IPS-NIHi7 (cell line): Measurements from ENCODE around the gene IFIH1.

Experiments used
- DNase-seq: peaks from one replicate; pipeline ENCODE4 v3.0.0; 2012; ENCODE audit warnings: mixed read lengths; ENCODE audit errors: extremely low spot score

The IFIH1 gene

DNA sequence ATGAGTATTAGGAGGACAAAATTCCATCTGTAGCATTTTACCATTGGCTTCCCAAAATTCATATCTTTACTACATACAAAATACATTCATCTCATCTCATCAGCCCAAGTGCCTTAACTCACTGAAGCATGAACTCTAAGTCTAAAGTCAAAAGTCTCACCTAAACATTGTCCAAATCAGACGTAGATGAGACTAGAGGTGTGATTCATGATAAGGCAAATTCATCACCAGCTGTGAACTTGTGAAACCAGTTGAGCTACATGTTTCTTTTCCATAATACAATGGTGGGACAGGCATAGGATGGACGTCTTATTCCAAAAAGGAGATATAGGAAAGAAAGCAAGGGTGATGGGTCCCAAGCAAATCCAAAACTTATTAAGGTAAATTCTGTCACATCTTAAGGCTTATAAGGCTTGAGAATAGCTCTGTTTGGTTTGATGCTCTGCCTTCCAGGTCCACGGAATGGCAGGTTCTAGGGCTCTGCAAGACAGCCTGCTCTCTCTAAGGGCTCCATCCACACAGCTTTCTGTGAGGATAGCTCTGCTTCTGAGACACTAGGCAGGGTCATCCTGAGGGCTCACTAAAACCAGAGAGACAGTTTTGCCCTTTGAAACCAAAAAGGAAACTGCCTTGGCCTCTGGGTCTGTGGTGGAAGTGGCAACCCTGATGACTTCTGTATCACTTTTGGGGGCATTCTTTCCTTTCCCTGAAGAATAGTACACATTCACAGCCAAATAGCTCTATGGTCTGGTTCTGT lies 9.6 kb downstream of the IFIH1 start:
- DNase-seq, result no peak

DNA sequence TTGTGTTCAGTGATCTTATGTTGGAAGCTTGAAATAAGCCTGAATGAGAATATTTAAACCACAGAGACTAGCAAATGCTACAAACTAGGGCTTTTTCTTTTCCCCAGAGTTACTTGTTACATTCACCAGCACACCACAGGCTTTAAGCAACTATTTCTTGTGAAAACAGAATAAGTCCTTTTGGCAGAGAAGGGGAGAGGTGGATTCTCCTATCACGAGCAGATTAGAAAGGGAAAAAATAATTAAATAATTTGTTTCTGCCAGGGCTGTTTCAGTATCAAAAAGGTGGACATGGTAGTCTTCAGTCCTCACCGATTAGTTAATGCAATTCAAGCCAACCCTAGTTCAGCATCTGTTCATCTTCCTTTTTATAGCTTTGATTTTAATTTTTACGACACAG lies 12.6 kb downstream of the IFIH1 start:
- DNase-seq, result no peak

DNA sequence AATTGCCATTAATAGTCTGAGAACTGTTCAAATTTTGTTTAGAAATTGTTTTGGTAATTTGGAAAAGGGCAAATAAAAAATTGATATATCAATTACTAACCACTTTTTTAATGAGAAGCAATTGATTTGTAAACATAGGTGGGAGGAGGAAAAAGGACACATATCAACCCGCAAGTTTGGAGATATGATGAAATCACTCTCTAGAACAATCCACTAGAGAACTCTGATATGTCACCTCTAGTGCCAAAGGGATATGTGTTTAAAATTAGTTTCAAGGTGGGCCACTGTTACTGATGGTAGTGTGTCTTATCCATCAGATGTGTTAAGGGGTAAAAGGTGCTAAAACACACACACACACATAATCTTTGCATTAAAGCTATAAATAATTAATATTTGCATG lies 16.6 kb downstream of the IFIH1 start:
- DNase-seq, result no peak

DNA sequence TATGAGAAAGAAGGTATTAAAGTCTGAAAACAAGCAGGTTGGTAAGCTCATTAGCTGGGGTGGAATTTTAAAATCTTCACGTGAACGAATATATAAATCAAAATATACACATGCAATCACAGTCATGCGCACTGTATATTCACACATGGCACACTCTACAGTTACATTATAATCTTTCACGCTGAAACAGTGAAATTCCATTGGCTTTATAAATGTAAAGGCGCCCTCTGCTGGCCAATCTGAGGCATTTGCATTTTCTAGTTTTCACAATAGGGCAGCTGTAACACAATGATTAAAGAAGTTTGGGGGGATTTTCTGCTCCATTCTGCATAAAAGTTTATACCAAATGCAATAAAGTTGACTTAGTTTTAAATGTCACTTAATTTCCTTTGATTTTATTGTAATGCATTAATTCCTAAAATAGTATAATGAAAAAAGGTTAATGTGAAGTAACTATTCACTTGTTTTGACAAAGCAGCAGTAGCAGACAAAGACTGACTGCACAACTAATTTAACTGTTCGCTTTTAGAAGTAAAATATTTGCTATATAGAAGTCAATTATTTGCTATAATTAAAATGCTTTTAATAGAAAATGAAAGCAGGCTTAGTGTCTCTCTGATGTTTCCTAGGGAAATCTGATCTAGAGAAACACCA lies 17.2 kb downstream of the IFIH1 start:
- peak; percentile 11 for DNase-seq

DNA sequence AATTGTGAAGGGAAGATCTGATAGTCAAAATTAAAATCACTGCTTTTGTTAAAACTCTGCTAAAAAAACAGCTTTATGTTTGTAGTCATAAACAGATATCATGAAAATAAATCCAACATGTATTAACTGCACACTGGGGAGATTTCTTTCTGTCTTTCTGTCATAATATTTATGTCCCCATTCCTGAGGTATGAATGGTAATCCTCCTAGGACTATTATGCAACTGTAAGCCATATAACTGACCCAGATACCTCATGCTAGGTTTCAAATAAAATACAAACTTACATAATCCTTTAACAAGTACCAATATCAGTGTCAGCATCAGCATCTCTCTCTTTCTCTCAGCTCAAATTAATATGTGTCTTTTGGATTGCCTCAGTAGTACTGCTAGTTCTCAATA lies 18.2 kb downstream of the IFIH1 start:
- DNase-seq, result no peak

DNA sequence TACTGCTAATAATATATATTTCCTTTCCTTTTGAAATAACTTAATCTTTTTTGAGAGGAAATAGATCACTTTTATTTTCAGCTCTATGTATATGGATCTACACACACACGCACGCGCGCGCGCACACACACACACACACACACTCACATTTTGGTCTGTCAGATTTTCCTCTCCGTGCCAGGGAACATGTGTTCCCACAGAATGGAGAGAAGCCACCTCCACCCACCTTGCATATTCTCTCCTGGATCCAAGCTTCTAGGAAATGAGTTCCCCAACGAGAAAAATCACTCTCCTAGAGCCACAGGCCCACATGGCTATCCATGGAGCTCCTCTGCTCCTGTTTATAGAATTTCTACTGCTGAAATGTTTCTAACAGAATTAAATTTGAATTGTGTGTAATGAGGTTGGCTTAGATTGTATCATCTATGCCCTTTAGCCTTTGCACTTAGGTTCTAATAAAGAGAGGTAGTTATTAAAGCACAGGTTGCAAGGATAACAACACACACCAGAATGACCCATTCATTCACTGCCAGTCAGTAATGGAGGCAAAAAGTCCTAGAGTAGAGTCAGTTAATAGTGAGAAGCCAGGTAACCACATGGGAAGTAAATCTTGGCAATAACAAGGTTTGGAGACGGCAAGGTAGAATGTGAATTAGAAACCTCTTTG lies 19.7 kb downstream of the IFIH1 start:
- no peak for DNase-seq

DNA sequence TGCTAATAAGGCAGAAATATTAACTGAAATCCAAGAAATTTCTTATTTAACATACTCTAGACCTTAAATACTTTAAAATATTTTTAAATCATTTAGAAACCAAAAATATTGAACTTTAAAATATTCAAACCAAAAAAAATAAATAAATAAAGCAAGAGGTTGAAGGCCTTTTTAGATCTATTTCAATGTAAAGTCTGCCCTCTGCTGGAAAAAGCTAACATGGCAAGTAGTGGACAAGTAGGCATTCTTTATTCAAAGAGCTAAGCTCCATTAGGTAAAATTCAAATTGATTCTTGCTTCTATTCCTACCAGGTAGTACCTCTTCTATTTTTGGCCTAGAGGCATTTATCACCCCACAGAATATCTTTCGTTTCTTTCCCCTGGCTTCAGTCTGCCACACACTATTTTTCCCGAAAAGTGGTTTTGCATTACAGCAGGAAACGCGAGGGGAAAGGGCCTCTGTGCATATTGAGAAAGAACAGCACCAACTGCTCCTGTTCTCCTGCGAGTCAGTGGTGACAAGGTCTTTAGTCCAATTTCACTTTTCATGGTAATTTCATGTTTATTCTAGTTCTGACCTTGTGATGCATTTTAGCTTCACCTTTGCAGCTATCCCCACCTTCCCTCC lies 20.4 kb downstream of the IFIH1 start:
- peak; percentile 32 for DNase-seq

DNA sequence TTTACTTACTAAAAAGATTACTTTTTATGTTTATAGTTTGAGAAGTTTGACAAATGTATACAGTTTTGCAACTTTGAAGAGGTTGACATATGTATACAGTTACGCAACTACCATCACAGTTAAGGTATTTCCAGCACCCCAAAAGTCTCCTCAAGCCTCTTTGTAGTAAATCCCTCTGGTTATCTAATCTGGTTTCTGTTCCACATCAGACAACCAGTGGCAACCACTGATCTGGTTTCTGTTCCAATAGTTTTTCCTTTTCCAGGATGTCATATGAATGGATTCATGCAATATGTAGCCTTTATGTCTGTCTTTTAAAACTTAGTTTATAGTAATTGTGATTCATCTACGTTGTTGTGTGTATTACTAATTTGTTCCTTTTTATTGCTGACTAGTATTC lies 23.5 kb downstream of the IFIH1 start:
- DNase-seq, result no peak

DNA sequence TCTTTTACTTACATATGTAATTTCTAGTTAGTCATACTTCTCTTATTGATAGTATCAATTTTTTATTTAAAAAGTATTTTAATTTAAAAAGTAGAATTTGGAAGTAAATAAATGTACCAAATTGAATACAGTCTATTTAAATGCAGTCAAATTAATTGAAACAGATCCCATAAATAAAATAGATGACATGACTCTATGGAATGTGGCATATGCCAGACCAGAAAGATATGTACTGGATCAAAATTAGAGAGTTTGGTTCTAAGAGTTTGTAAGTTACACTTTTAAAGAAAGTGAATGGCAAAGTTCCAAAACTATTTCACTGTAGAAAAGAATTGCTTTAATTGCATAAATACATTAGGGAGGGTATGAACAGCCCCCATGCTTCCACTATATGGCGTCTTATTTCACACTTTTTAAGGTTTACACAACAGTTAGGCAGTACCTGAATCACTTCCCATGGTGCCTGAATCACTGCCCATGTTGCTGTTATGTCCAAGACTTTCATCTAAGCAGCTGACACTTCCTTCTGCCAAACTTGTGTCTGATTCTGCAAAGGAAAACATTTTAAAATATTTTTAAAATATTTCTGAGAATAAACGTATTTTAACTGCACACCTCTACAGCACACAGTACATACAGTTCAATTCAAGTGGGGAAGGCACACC lies 25.2 kb downstream of the IFIH1 start:
- no peak for DNase-seq

DNA sequence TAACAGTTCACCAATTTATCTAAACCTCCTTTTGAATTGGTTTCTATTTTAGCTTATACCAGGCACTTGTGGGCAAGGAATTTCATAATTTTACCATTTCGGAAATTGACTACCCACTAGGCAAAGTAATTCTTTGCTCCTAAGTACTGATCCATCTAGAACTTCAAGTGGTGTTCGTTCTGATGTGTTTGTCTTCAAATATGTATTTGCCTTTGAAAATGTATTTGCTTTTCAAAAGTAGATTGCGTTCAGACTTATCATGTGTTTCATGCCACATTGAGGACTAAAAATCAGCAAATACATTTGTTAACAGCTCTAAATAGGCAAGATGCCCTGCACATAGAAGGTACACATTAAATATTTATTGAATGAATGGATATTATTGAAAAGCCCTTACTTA lies 26.7 kb downstream of the IFIH1 start:
- no peak for DNase-seq

DNA sequence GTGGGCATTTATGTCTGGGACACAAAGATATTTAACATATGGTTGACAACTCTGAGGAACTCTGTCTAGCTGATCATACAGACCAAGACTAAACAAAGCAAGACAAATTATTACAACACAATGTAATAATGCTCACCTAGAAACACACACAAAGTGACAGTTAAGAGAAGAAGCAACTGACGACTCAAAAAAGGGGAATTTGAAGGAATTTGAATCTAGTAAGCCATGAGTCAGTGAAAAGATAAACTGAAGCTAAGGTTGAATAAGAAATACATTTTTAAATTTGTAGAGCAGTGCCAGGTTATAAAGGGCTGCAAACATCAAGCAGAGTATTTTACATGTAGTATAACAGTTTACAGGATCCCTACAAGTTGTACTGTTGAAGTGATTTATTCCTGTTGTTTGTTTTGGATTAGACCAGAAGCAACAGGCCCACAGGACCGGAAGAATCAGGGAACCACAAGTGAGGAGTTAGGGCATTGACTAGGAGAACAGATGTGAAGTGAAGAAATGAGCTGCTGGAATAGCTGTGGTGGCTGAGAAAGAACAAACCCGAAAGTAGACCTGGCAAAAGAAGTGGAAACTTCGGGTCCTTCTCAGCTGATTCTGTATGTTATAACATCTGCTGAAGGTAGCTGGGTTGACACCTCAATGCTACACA lies 35.6 kb downstream of the IFIH1 start:
- no peak for DNase-seq

DNA sequence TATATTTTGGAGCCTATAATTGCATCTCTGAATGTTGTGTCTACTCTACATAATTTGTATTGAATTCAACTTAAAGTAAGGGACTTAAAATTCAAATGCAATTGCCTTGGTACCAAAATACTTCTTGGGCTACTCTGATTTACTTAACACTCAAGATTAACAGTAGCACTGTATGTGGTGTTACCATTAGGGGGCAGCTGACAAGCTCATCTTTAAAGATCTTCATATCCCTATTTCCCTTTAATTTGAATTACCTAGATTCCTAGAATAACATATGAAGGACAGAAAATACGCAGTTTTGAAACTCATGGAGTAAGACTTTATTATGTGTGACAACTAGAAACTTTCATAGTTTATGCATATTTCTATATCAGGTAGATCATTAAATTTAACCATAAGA lies 37.8 kb downstream of the IFIH1 start:
- DNase-seq, result no peak

DNA sequence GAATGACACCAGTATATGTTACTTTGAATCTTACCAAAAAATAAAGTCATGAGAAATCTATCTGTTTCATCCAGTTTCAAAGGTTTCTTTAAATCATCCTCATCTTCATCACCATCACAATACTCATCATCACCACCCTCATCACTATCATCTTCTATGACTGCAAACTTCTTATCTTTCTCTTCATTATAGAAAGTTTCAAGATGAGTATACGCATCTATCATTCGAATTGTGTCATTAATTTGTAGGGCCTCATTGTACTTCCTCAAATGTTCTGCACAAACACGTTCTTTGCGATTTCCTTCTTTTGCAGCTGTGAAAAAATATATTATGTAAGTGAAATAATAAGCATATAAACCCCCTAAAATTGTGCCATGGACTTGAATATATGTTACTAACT lies 41.1 kb downstream of the IFIH1 start:
- no peak for DNase-seq

DNA sequence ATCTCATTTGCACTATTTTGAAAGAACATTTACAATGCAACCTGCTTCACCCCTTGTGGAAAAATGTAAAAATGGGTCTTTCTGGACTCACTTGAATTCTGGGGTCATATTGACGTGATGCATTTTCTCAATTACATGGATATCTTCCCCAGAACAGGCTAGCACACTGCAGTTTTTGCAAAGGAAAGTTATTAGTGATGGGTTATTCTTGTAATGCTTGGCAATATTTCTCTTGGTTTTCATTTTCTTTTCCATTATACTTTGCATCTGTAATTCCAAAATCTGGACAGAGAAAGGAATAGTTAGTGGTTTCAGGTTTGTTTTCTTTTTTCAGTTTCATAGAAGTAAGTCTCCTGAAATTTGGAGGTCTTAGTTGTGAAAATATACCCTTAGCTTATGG lies 50.5 kb downstream of the IFIH1 start:
- DNase-seq, result no peak

DNA sequence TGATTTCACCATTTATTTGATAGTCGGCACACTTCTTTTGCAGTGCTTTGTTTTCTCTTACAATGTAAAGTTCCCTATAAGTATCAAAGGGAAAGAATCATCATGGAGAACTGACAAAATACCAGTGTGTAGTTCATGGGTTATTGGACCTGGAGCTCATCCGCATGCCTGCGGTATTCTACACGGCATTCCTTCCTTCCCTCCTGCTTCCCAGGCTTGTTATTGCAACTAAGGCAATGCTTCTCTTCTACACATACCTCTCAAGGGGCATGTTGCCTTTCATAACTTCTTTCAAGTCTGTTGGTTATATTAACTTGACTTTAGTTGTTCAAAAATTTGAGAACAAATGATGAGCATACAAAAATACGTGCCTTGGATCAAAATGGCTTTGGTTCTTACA lies 51.0 kb downstream of the IFIH1 start:
- DNase-seq, result no peak

DNA sequence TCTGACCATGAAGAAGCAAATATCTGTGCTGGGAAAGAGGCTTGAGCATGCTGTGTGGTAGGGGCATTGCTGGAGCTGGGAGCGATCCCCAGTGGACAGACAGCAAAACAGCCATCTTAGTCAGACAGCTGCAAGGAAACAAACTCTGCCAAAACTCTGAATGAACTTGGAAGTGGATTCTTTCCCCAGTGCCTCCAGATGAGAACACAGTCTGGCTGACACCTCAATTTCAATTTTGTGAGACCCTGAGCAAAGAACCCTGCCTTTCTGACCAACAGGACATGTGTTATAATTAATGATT lies 52.1 kb downstream of the IFIH1 start:
- DNase-seq, result no peak

DNA sequence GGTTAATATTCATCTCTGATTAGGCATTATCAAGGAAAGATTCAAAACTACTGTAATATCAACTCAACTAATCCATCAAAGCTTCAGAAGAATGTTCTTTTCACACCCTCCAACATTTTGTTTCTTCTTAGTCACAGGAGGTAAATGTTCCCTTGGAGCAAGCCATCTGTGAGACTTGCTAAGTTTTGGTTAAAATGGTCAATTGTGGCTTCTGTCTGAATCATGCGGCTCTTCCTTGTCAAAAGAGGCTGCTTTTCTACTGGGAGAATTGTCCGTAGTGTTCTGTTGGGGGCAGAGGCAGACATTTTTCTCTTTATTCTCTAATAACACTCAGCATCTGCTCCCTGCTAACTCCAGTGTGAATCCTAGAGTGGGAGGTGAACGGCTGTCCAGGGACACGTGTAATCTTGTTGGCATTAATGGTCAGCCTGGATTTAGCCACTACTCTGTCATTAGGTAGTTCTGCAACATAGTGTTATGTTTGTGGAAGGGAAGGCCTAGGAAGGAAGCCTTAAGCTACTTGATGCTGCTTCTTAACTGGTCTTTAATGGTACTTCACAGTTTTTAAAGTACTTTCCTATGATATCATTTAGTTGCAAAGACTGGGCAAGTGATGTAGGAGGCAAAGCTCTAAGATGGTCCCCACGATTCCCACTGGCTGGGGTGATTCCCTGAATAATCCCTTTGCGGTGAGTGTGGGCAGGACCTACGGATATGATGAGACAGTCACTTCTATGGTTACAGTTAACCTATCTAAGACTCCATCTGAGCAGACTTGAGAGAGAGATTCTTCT lies 52.6 kb downstream of the IFIH1 start:
- no peak for DNase-seq

DNA sequence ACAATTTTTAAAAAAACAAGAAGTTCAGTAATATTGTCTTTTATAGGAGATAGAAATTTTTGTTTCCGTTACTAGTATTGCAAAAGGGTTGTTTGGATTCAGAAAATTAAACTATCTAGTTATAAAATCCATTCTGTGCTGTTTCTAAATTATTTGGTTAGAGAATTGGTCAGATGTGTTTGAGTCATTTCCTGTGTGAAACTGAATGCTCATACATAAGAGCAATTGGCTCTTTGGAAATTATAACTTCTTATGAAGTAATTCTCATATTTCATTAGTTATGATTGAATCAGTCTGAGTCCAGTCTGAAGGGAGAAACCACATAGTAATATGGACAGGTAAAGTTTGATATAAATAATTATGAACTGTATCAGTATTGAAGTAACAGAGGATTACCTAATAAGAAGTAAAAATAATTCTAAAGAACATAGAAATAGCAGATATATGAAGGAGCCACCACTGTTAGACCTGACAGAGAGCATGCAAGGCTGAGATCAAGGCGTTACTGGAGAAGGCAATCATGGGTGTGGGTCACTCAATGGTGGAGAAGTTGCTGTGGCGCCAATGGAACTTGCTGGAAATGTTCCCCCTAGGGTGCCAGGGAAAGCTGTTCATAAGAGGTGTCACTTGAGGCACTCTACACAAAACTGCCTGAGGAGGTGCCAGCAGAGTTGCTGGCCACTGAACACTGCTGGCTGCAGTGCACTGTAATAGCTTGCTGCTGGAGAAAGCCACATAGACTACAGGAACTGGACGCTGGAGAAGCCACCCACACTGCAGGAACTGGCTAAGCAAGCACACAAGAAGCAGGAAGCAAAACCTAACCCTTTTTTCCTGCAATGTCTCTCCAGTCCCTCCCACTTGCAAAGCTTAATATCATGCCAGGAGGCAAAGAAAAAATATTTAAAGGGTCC lies 57.2 kb downstream of the IFIH1 start:
- DNase-seq, result no peak

DNA sequence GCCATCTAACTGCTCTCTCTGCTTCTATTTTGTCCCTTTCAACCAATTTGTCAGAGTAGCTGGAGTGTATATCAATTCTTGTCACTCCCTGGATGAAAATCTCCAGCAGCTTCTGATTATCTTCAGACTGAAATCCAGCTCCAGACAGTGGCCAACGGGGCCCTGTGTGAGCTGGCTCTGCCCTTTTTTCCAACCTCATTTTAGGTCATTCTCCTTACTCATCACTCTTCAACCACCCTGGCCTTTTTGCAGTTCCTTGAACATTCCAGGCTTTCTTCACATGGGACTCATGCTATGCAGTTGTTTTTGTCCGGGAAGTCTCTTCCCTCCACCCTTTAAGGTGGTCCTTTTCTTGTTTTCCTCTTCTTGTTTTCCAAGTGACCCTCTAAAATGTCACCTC lies 59.8 kb downstream of the IFIH1 start:
- no peak for DNase-seq

DNA sequence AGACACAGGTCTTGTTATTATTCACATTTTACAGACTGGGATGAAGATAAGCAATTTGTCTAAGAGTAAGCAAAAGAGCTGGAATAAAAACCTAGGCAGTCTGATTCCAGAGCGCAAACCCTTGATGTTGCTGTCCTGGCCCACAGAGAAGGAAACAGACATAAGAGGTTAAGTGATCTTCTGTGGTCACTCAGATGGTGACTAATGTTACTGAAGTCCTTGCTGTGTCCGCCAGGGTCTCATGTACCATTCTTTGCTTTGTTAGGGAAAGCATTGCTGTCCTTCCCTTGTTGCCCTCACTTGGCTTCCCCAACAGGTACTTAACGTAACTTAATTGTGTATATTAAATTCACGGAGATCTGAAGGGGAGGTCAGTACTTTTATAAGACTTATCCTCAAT lies 60.3 kb downstream of the IFIH1 start:
- DNase-seq, result no peak
